GM19463 (cell line): Measurements from ENCODE around the gene KDM2B.
"Not testable (repeated sequence)": the region's sequence is repeated elsewhere in the genome, so short reads cannot be mapped to it uniquely, and the experiment has no call there.

Source experiments
- ATAC-seq: cut with Tn5 transposase; IDR thresholded peaks from one replicate; pipeline ENCODE4 v1.9.1; 2021; ENCODE audit warnings: mild to moderate bottlenecking, moderate library complexity; ENCODE audit not compliant: unreplicated experiment

KDM2B gene

DNA sequence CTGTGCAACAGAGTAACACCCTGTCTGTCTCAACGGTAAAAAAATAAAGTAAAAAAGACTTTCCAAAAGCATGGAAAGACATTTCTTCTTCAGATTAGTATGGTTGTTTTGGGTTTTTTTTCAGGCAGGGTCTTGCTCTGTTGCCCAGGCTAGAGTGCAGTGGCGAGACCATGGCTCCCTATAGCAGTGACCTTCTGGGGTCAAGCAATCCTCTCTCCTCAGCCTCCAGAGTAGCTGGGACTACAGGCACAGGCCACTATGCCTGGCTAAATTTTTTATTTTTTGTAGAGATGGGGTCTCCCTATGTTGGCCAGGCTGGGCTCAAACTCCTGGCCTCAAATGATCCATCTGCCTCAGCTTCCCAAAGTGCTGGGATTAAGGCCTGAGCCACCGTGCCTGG, 72.8 kb downstream of the KDM2B start:
- ATAC-seq, result no peak

GRCh38 chr12:121507245-121507644, 73.6 kb downstream of the KDM2B start:
- no peak for ATAC-seq

GRCh38 chr12:121505513-121505912, 75.3 kb downstream of the KDM2B start:
- no peak for ATAC-seq

- no peak for ATAC-seq
These were observed 76.3 kb downstream of the KDM2B start for GRCh38 chr12:121504505-121504904.

DNA sequence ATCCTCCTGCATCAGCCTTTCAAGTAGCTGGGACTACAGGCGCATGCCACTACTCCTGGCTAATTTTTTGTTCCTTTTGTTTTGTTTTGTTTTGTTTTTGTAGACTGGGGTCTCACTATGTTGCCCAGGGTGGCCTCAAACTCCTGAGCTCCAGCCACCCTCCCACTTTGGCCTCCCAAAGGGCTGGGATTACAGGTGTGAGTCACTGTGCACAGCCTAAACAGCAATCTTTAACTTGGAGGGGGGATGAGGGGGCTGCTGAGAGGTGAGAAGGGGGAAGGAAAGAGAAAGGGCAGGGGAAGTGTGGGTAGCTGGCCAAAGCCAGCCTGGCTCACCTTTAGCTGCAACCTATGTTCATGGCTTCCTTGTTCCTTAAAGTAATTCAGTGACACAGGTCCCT, 77.4 kb downstream of the KDM2B start:
- ATAC-seq, result no peak

- no peak for ATAC-seq
These were observed 78.9 kb downstream of the KDM2B start for GRCh38 chr12:121501946-121502345.

DNA sequence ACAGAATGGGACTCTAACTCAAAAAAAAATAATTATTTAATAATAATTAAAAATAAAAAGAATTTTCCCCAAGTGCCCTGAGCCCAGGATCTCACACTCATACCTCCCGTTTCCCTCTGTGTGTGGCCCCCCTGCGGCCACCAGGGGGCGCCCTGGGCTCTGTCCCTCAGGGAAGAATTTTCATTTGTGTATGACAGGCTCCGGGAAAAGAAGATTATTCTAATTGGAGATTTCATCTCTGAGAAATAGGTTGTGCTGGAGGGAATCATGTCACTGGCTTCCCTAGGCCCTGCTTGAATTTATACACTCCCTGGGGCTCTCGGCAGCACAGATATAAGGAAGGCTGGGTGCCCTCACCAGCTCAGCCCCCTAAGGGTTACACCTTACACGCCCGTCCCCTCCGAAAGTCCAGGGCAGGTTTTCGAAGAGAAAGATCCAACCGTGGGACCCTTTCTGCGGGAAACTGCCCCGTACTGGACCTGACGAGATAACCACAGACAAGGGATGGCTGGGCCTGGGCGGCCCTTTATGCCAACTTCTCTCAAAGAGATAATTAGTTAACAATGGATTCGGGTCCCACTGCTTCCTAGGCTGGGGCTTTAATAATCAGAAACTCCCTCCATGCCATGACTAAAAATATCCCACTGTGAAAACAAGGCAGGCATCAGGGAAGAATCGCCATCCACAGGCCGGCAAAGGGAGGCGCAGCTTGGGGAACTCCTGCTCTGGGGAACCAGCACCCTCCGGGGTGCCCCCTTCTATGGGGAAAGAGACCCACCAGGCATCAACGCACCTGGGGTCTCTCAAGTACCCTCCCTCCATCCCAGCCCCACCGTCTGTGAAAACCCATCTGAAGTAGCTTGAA, 80.7 kb downstream of the KDM2B start:
- ATAC-seq, result no peak

DNA sequence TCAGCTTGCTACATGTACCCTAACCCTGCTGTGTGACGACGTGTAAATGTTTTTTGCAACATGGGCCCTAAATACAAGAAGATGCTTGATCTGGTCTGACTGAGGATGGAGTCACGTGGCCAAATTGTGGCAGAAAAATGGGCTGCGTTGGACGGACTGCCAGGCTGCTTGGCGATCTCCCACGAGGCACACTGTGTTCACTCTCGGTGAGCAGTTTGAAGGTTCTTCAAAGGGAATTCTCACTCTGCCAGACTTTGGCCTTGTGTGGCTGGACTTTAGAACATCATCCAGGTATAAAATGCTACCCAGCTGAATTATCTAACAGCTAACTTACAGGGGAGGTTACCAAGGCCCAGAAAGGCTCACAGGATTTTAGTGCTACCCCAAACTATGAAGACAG, 85.1 kb downstream of the KDM2B start:
- ATAC-seq, result no peak

DNA sequence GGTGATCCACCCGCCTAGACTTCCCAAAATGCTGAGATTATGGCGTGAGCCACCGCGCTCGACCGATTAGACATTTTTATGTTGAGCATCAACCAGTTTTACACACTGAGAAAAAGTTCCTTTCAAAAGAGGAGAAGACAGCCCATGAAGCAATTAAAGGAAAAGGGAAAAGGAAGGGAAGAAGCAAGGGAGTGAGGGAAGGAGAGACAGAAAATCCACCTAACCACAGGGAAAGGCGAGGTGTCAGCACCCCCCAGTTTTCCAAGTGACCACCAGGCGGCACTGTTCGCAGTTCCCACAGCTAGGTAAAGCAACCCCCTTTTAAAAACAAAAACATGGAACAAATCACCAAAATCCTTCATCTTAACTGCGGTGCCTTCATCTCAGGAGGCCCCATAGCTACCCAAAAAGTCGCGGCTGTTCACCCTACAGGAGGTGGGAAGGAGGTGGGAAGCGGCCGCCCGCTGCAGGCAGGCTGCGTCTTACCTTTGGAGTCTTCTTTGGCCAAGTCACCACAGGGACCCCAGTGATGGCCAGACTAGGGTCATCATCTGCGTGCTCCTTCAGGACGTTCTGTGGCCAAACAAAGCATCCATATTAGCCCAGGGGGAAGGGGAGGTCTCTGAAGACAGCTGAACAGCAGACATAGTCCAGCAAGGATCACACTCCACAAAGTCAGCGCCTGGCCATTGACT, 86.6 kb downstream of the KDM2B start:
- no peak for ATAC-seq

GRCh38 chr12:121490401-121491281, 90.2 kb downstream of the KDM2B start:
- no peak for ATAC-seq

DNA sequence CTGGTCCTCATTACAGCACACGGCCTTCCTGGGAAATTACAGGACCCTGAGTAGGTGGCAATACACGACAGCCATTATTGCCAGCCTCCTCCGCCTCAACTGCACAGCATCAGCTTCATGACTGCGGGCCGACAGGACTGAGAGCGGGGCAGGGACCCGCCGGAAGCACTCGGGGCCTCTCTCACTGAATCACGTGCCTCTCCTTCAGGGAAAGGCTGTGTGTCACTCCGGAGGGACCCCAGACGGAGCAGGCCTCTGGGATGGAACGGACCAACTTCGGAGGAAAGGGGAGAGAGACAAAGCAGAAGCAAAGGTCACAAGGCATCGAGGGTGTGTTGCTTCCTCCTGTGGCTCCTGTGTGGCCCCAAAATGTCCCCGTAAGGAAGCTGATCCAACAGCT, 90.9 kb downstream of the KDM2B start:
- no peak for ATAC-seq

GRCh38 chr12:121484967-121485366, 95.9 kb downstream of the KDM2B start:
- no peak for ATAC-seq

DNA sequence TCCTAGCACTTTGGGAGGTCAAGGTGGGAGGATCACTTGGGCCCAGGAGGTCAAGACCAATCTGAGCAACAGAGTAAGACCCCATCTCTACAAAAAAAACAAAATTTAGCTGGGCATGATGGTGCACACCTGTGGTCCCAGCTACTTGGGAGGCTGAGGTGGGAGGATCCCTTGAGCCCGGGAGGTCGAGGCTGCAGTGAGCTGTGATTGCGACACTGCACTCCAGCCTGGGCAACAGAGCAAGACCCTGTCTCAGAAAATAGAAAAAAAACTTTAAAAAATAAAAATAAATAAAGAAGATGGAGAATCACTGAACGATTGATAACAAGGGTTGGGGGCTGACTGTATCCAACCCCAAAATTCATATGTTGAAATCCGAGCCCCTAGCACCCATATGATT, 96.3 kb downstream of the KDM2B start:
- not testable (repeated sequence) for ATAC-seq

GRCh38 chr12:121483949-121484348, 96.9 kb downstream of the KDM2B start:
- no peak for ATAC-seq

DNA sequence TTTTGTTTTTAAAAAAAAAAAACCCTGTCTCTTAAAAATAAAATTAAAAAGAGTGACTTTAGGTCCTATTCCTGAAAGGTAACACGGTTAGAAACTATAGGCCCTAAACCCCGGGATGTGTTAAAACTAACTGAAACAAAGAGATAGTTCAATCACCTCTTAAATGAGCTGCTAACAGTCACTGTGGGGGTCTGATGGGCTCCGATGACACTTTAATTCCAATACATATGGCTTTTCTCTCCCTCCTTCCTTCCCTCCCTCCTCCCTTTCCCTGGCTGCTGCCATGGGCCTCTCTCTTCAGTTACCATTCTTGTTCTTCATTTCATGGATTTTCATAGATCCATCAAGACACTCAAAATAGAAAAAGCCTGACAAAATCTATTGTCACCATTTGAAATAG, 104.3 kb downstream of the KDM2B start:
- no peak for ATAC-seq

DNA sequence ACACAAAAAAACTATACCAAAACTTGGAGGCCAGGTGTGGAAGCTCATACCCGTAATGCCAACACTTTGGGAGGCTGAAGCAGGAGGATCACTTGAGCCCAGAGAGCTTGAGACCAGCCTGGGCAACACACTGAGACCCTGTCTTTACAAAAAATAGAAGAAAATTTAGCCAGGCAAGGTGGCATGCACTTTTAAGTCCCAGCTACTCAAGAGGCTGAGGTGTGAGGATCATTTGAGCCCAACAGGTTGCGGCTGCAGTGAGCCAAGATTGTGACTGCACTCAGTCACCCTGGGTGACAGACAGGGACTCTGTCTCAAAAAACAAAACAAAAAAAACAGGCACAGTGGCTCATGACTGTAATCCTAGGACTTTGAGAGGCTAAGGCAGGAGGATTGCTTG, 105.5 kb downstream of the KDM2B start:
- no peak for ATAC-seq

DNA sequence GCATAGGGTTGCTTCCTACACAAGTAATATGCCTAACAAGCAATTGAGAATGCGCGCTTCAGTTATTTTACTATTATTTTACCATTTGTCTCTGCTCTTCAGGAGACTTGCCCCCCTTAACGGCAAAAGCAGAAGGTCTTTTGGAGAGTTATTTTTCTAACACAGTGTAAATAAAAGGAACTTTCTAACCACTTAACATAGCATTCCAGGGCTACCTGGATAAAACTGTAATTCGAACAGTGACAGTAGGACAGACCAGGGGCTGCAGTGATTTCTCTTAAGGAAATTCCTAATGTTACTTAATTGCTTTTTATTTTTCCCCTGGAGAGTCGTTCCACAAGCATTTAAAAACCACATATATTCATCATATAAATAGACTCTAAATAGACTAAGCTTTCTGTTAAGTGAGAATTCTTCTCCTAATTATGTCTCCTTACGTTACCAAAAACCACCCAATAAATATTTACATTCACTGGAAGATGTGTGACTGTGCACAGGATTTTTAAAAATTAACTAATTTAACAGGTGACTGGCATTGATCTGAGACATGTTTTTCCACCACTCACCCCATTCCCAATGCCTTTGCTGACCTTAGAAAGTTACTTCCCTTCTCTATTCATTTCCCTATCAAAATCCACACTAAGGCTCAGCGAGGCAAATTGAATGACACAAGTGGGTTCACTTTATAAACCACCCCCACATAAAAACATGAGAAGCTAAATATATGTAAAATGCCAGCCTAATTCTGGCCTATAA, 108.5 kb downstream of the KDM2B start:
- no peak for ATAC-seq

DNA sequence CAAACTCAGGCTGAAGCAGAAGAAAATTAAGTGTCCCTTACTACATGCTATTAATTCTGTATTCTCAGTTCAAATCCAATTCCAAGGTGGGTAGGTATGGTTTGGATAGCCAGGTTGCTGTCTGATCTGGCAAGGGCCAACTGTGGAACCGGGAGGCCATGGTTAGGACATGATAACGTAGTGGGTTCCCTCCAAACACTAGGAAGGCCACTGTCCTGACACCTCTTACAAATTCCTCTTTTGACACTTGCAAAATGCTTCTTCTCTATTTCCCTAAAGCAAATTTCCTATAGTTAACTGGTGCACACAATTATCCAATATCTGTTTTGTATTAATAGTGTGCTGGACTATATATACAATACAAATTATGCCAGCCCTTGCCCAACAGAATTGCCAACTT, 110.1 kb downstream of the KDM2B start:
- ATAC-seq, result no peak

GRCh38 chr12:121468499-121468801, 112.4 kb downstream of the KDM2B start:
- ATAC-seq, result no peak

GRCh38 chr12:121467638-121468498, 113.0 kb downstream of the KDM2B start:
- no peak for ATAC-seq
